Esophagus muscularis mucosa (tissue), 4 donors: ENCODE results near the gene UGT2B17. TPM values are rescaled to one million over a fixed set of nuclear protein-coding genes. Genes with fewer than 3 reads are reported as not detected.
"Not testable (repeated sequence)": the region's sequence is repeated elsewhere in the genome, so short reads cannot be mapped to it uniquely, and the experiment has no call there.

Experiments
- DNase-seq: peaks from one replicate; pipeline ENCODE4 v3.0.0-alpha.2; 2017; ENCODE audit errors: extremely low spot score
- H3K27ac ChIP-seq, 4 donors: fragments of 200-600 bp; sonication (generic); replicated peaks in 1 of 4; 1 replicate in 3 of 4; 2 replicates in 1 of 4; pipeline ENCODE4 v1.5.1; 2016 to 2019; ENCODE audit warnings: mild to moderate bottlenecking in 1 of 4
- H3K27me3 ChIP-seq, 4 donors: fragments of 200-600 bp; sonication (generic); one replicate each; pipeline versions ENCODE4 v1.5.1 to v1.6.0; 2016 to 2019
- H3K36me3 ChIP-seq, 4 donors: fragments of 200-600 bp; sonication (generic); one replicate each; pipeline ENCODE4 v1.5.1; 2016 to 2019
- H3K4me1 ChIP-seq, 4 donors: fragments of 200-600 bp; sonication (generic); one replicate each; pipeline ENCODE4 v1.5.1; 2016 to 2019
- H3K4me3 ChIP-seq, 4 donors: fragments of 200-600 bp; sonication (generic); 1 replicate in 2 of 4; 2 replicates in 2 of 4; pipeline ENCODE4 v1.5.1; 2016 to 2019; ENCODE audit warnings: mild to moderate bottlenecking in 4 of 4, moderate library complexity in 1 of 4
- H3K9me3 ChIP-seq, 4 donors: fragments of 200-600 bp; sonication (generic); 1 replicate in 3 of 4; 2 replicates in 1 of 4; pipeline ENCODE4 v1.5.1; 2016 to 2019
- CTCF ChIP-seq, 3 experiments: fragments of 200-600 bp in 2 of 3; fragments of 450-650 bp in 1 of 3; sonication (generic) in 2 of 3; IDR thresholded peaks; one replicate each; pipeline ENCODE4 v1.5.1; 2017 to 2019; ENCODE audit warnings: antibody characterized with exemption in 3 of 3, mild to moderate bottlenecking in 2 of 3, moderate library complexity in 1 of 3
- EP300 ChIP-seq: sonication (generic); formaldehyde crosslinking; IDR thresholded peaks from one replicate; pipeline ENCODE4 v1.6.1; 2017; ENCODE audit warnings: antibody characterized with exemption
- POLR2A ChIP-seq: fragments of 450-650 bp; IDR thresholded peaks from one replicate; pipeline ENCODE4 v1.6.1; 2017; ENCODE audit warnings: antibody characterized with exemption, moderate library complexity, mild to moderate bottlenecking, low read depth
- POLR2AphosphoS5 ChIP-seq, 2 donors: sonication (generic); formaldehyde crosslinking; IDR thresholded peaks; one replicate each; pipeline ENCODE4 v1.6.1; 2017; ENCODE audit warnings: antibody characterized with exemption in 2 of 2
- WGBS: methylation state at CpG from one replicate; pipeline ENCODE4 v1.1.5; 2018; 5-methylcytosine and 5-hydroxymethylcytosine counted together
- intact Hi-C: fragments of 100-400 bp; cut with DNase I; formaldehyde crosslinking; loops from one replicate; pipeline ENCODE4 v1.15.1; 2023
- total RNA-seq, 4 donors: library from RNA; depleted of rRNA; stranded (reverse); fragments of >200 nt; gene quantifications; one replicate each; pipeline versions ENCODE4 v1.1.0 to v1.2.1, GENCODE V29; 2016

UGT2B17 gene
- total RNA-seq, 4 donors from 2014 or later: not detected

GRCh38 chr4:68569466-68570121 lies 6.5 kb downstream of the UGT2B17 start:
- H3K4me1 ChIP-seq: no peaks in the 10 kb centered on the region
- H3K27me3 ChIP-seq: no peaks in the 10 kb centered on the region
- no peak for TF ChIP-seq CTCF (IDR thresholded peaks at IDR 0.05)
- no peak for TF ChIP-seq POLR2A
- TF ChIP-seq POLR2AphosphoS5 (IDR thresholded peaks at IDR 0.05): no peak
- TF ChIP-seq EP300: no peak
- intact Hi-C loops: no loop called here
- no peak for DNase-seq
- no peak overlapping the region for H3K4me3 ChIP-seq
- no peaks in the 10 kb centered on the region for H3K9me3 ChIP-seq
- no peak overlapping the region for H3K27ac ChIP-seq
- no CpG with 5 or more reads among the region's 7 CpGs for WGBS
- no peaks in the 10 kb centered on the region for H3K36me3 ChIP-seq

GRCh38 chr4:68569036-68569435 lies 7.1 kb downstream of the UGT2B17 start:
- H3K27ac ChIP-seq, H3K4me1 ChIP-seq, DNase-seq, intact Hi-C loops, H3K36me3 ChIP-seq, H3K27me3 ChIP-seq, H3K4me3 ChIP-seq, H3K9me3 ChIP-seq: not testable (repeated sequence)
- no CpG with 5 or more reads among the region's 1 CpG for WGBS

- DNase-seq, H3K9me3 ChIP-seq, H3K4me3 ChIP-seq, H3K27ac ChIP-seq, H3K4me1 ChIP-seq, intact Hi-C loops, H3K27me3 ChIP-seq, H3K36me3 ChIP-seq: not testable (repeated sequence)
- no CpG with 5 or more reads among the region's 4 CpGs for WGBS
Observed at GRCh38 chr4:68568535-68568934, 7.6 kb downstream of the UGT2B17 start.

- H3K27me3 ChIP-seq, H3K9me3 ChIP-seq, intact Hi-C loops, H3K4me1 ChIP-seq, H3K4me3 ChIP-seq, H3K27ac ChIP-seq, DNase-seq, H3K36me3 ChIP-seq: not testable (repeated sequence)
- no CpG with 5 or more reads among the region's 1 CpG for WGBS
Observed at GRCh38 chr4:68566364-68566763, 9.8 kb downstream of the UGT2B17 start.

- H3K4me1 ChIP-seq, H3K9me3 ChIP-seq, intact Hi-C loops, H3K27ac ChIP-seq, DNase-seq, H3K36me3 ChIP-seq, H3K4me3 ChIP-seq, H3K27me3 ChIP-seq: not testable (repeated sequence)
- no CpG with 5 or more reads among the region's 1 CpG for WGBS
Observed at GRCh38 chr4:68565082-68565481, 11.0 kb downstream of the UGT2B17 start.

- H3K27ac ChIP-seq, H3K27me3 ChIP-seq, H3K4me1 ChIP-seq, intact Hi-C loops, H3K9me3 ChIP-seq, H3K36me3 ChIP-seq, H3K4me3 ChIP-seq, DNase-seq: not testable (repeated sequence)
- no CpG with 5 or more reads among the region's 1 CpG for WGBS
Observed at GRCh38 chr4:68560364-68561070, 15.6 kb downstream of the UGT2B17 start.

- no CpG with 5 or more reads among the region's 1 CpG for WGBS
- H3K4me1 ChIP-seq, H3K27ac ChIP-seq, H3K9me3 ChIP-seq, H3K4me3 ChIP-seq, intact Hi-C loops, H3K36me3 ChIP-seq, H3K27me3 ChIP-seq, DNase-seq: not testable (repeated sequence)
Observed at GRCh38 chr4:68553830-68554229, 22.3 kb downstream of the UGT2B17 start.

GRCh38 chr4:68552818-68553811 lies 23.0 kb downstream of the UGT2B17 start:
- DNase-seq, H3K27ac ChIP-seq, H3K27me3 ChIP-seq, H3K4me1 ChIP-seq, H3K4me3 ChIP-seq, H3K9me3 ChIP-seq, intact Hi-C loops, H3K36me3 ChIP-seq: not testable (repeated sequence)
- WGBS: no CpG with 5 or more reads among the region's 5 CpGs

GRCh38 chr4:68542742-68543141 lies 33.4 kb downstream of the UGT2B17 start:
- H3K27me3 ChIP-seq, H3K9me3 ChIP-seq, H3K4me1 ChIP-seq, H3K4me3 ChIP-seq, DNase-seq, H3K36me3 ChIP-seq, H3K27ac ChIP-seq, intact Hi-C loops: not testable (repeated sequence)
- no CpG with 5 or more reads among the region's 13 CpGs for WGBS
